Lung (tissue), 12 donors: ENCODE data around the gene SLC66A2. TPM values are rescaled to one million over a fixed set of nuclear protein-coding genes. Genes with fewer than 3 reads are reported as not detected.

Experiments
- ATAC-seq: fragments of 200-7000 bp; cut with Tn5 transposase; one replicate; pipeline ENCODE4 v1.9.1; 2020; ENCODE audit warnings: moderate number of reproducible peaks; ENCODE audit not compliant: insufficient read depth, low FRiP score
- DNase-seq, 3 donors: peaks; one replicate each; pipeline ENCODE4 v3.0.0-alpha.2; 2013 to 2017
- H3K27ac ChIP-seq, 2 donors: one replicate each; pipeline ENCODE4 v1.5.1; 2013; ENCODE audit warnings: mild to moderate bottlenecking in 2 of 2, moderate library complexity in 2 of 2, control low read depth in 1 of 2, inconsistent platforms in 1 of 2, low read depth in 1 of 2, low read length in 1 of 2
- H3K27me3 ChIP-seq, 3 donors: one replicate each; pipeline ENCODE4 v1.5.1; 2013; ENCODE audit warnings: low read length in 2 of 3; ENCODE audit not compliant: control insufficient read depth in 3 of 3, insufficient read depth in 3 of 3
- H3K36me3 ChIP-seq, 4 donors: one replicate each; pipeline ENCODE4 v1.5.1; 2013; ENCODE audit warnings: low read length in 4 of 4, mild to moderate bottlenecking in 1 of 4, moderate library complexity in 1 of 4; ENCODE audit not compliant: control insufficient read depth in 4 of 4, insufficient read depth in 4 of 4
- H3K4me1 ChIP-seq, 5 donors: one replicate each; pipeline ENCODE4 v1.5.1; 2013; ENCODE audit warnings: low read length in 5 of 5, mild to moderate bottlenecking in 2 of 5, moderate library complexity in 1 of 5; ENCODE audit not compliant: control insufficient read depth in 5 of 5, insufficient read depth in 5 of 5
- H3K4me3 ChIP-seq: one replicate; pipeline ENCODE4 v1.5.1; 2013; ENCODE audit warnings: mild to moderate bottlenecking, control low read depth, moderate library complexity
- H3K9ac ChIP-seq, 2 donors: one replicate each; pipeline ENCODE4 v1.5.1; 2013; ENCODE audit warnings: low read length in 2 of 2, control low read depth in 1 of 2; ENCODE audit not compliant: insufficient read depth in 1 of 2
- H3K9me3 ChIP-seq, 4 donors: one replicate each; pipeline ENCODE4 v1.5.1; 2013; ENCODE audit warnings: low read length in 3 of 4, mild to moderate bottlenecking in 1 of 4, moderate library complexity in 1 of 4; ENCODE audit not compliant: control insufficient read depth in 4 of 4, insufficient read depth in 3 of 4
- CTCF ChIP-seq: IDR thresholded peaks from 2 replicates; pipeline ENCODE4 v1.5.1; 2012; ENCODE audit warnings: mild to moderate bottlenecking; ENCODE audit errors: control extremely low read depth, extremely low read depth
- WGBS, 2 donors: extraction: QIAGEN DNeasy Blood & Tissue Kit; methylation state at CpG; one replicate each; pipeline ENCODE4 v1.1.7; 2013; 5-methylcytosine and 5-hydroxymethylcytosine counted together
- polyA plus RNA-seq, 2 donors: library from polyadenylated mRNA; stranded (reverse); fragments of 200-250 nt; gene quantifications; one replicate each; pipeline ENCODE4 v1.2.1, GENCODE V29; 2013
- total RNA-seq, 2 donors: library from RNA; depleted of rRNA in 1 of 2; stranded (reverse); fragments of >200 nt in 1 of 2; gene quantifications; one replicate each; pipeline ENCODE4 v1.2.1, GENCODE V29; 2014 to 2021
- donor health status: control.
- donor health status: control.
- donor health status: Bipolar disorder and iron deficiency.
- donor health status: healthy.
- donor health status: DM: yes; HTN: yes; CAD: no.

SLC66A2 gene
- total and polyA plus RNA-seq, 4 donors = 26.5 to 71.8 (median 62.3) TPM

GRCh38 chr18:79974025-79974654, 22.7 kb upstream of the SLC66A2 start:
- no peak for ATAC-seq
- Histone ChIP-seq H3K4me3 (no peak overlapping the region), H3K9me3 (no peaks in the 10 kb centered on the region), H3K27ac (no peak overlapping the region), H3K9ac (no peak overlapping the region), H3K4me1 (no peaks in the 10 kb centered on the region), H3K27me3 (no peaks in the 10 kb centered on the region), H3K36me3 (peaks cover 12 to 32% (median 18%) of the 10 kb centered on the region in 4 donors)
- DNase-seq = no peak
- TF ChIP-seq CTCF = no peak
- 96% methylated on average over 4 of the region's 4 CpGs for whole genome bisulfite sequencing, 2 donors

- 92 to 95% methylated on average over 16 of the region's 16 CpGs for WGBS, 2 donors
- H3K36me3 ChIP-seq = peaks cover 12 to 30% (median 18%) of the 10 kb centered on the region in 4 donors
- TF ChIP-seq CTCF = no peak
- H3K9ac ChIP-seq = no peak overlapping the region
- no peak overlapping the region for H3K4me3 ChIP-seq
- ATAC-seq = no peak
- no peak for DNase-seq
- H3K4me1 ChIP-seq = no peaks in the 10 kb centered on the region
- H3K9me3 ChIP-seq = no peaks in the 10 kb centered on the region
- H3K27me3 ChIP-seq = no peaks in the 10 kb centered on the region
- no peak overlapping the region for H3K27ac ChIP-seq
These were observed 22.1 kb upstream of the SLC66A2 start for GRCh38 chr18:79973517-79973916.

GRCh38 chr18:79972720-79973119, 21.3 kb upstream of the SLC66A2 start:
- DNase-seq (no peak), ATAC-seq (no peak)
- no peak overlapping the region for H3K9ac ChIP-seq
- peaks cover 12 to 32% (median 19%) of the 10 kb centered on the region in 4 donors for H3K36me3 ChIP-seq
- no peaks in the 10 kb centered on the region for H3K4me1 ChIP-seq
- no peak overlapping the region for H3K27ac ChIP-seq
- H3K27me3 ChIP-seq = no peaks in the 10 kb centered on the region
- TF ChIP-seq CTCF = no peak
- 92 to 96% methylated on average over 3 of the region's 3 CpGs for WGBS, 2 donors
- no peaks in the 10 kb centered on the region for H3K9me3 ChIP-seq
- H3K4me3 ChIP-seq = no peak overlapping the region

- 94 to 97% methylated on average over 9 of the region's 9 CpGs for WGBS, 2 donors
- DNase-seq (no peak), ATAC-seq (no peak)
- H3K9me3 ChIP-seq = no peaks in the 10 kb centered on the region
- H3K4me3 ChIP-seq = no peak overlapping the region
- no peaks in the 10 kb centered on the region for H3K4me1 ChIP-seq
- H3K9ac ChIP-seq = no peak overlapping the region
- no peak overlapping the region for H3K27ac ChIP-seq
- peaks cover 12 to 33% (median 19%) of the 10 kb centered on the region in 4 donors for H3K36me3 ChIP-seq
- TF ChIP-seq CTCF = no peak
- H3K27me3 ChIP-seq = no peaks in the 10 kb centered on the region
These were observed 20.5 kb upstream of the SLC66A2 start for GRCh38 chr18:79971986-79972385.
